Epithelial cell of proximal tubule (primary cell): ENCODE results near the gene ARFGAP3. TPM values are rescaled to one million over a fixed set of nuclear protein-coding genes. Genes with fewer than 3 reads are reported as not detected.

Source experiments
- DNase-seq: peaks from one replicate; pipeline ENCODE4 v3.0.0-alpha.2; 2011; ENCODE audit warnings: low read depth
- H3K4me3 ChIP-seq: 2 replicates; pipeline ENCODE4 v1.5.1; 2011; ENCODE audit warnings: low read depth, mild to moderate bottlenecking, low read length
- total RNA-seq: library from RNA; depleted of rRNA; stranded (reverse); fragments of >200 nt; gene quantifications from 2 replicates; pipeline ENCODE4 v1.2.3, GENCODE V29; 2015
- TF ChIP-seq, protein P1 (sequence below): conservative IDR thresholded peaks from 2 replicates; pipeline ENCODE4 v1.5.1; 2012; ENCODE audit warnings: low read depth, mild to moderate bottlenecking, low read length

The ARFGAP3 gene
- total RNA-seq, 1 donor from 2014 or later, result 62.2 TPM

DNA sequence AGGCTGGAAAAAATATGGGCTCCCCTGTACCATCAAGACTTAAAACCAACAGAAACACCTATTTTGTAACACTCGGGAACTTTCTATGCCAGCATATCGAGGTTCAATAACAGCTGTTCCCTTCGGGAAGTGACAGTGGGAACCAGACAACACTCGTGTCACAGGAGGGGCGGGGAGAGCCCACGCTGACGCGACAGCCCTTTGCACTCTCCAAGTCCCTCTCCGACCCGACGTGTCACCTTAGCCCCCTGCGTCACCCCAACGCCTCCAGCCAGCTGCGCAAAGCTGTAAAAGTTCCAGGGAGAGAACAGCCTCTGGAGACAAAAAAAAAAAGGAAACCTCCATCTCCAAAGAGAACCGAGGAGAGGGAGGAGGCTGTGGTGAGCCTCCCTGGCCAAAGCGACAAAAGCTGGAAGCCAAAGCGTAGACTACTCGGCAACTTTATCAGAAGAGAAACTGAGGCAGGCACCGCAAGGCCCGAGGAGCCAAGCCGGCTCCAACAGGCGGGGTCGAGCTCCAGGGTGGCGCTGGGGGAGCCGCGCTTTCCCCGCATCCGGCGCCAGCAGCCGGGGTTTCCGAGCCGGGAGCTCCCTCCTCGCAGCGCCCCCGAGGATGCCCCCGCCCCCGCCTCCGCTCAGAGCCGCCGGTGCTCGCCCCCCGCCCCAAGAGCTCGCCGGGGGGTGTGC, 751 bp downstream of the ARFGAP3 start:
- peak overlapping the region; percentile 97 for H3K4me3 ChIP-seq
- TF ChIP-seq, protein P1, sequence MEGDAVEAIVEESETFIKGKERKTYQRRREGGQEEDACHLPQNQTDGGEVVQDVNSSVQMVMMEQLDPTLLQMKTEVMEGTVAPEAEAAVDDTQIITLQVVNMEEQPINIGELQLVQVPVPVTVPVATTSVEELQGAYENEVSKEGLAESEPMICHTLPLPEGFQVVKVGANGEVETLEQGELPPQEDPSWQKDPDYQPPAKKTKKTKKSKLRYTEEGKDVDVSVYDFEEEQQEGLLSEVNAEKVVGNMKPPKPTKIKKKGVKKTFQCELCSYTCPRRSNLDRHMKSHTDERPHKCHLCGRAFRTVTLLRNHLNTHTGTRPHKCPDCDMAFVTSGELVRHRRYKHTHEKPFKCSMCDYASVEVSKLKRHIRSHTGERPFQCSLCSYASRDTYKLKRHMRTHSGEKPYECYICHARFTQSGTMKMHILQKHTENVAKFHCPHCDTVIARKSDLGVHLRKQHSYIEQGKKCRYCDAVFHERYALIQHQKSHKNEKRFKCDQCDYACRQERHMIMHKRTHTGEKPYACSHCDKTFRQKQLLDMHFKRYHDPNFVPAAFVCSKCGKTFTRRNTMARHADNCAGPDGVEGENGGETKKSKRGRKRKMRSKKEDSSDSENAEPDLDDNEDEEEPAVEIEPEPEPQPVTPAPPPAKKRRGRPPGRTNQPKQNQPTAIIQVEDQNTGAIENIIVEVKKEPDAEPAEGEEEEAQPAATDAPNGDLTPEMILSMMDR, result no peak
- no peak for DNase-seq

DNA sequence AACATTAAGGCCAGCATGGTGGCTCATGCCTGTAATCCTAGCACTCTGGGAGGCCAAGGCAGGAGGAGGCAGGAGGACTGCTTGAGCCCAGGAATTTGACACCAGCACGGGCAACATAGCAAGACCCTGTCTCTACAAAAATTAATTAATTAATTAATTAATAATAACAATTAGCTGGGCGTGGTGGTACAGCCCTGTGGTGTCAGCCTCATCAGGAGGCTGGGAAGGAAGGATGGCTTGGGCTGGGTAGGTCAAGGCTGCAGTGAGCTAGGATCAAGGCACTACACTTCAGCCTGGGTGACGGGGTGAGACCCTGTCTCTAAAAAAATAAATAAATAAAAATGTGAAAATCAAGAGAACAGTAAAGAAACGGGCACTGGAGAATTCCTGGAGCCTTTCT, 1.4 kb downstream of the ARFGAP3 start:
- TF ChIP-seq, protein P1, result no peak
- peak overlapping the region; percentile 97 for H3K4me3 ChIP-seq
- DNase-seq, result no peak

DNA sequence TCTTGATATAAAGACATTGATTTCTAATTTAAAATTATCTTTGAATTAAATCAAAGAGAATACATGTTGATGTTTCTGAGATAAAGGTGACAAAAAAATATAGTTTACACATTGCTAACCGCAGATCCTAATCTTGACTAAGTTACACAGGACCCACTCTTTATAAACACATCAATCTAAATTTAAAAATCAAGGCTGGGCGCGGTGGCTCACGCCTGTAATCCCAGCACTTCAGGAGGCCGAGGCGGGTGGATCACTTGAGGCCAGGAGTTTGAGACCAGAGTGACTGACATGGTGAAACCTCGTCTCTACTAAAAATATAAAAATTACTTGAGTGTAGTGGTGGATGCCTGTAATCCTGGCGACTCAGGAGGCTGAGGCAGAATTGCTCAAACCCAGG, 1.9 kb downstream of the ARFGAP3 start:
- peak overlapping the region; percentile 97 for H3K4me3 ChIP-seq
- TF ChIP-seq, protein P1, result no peak
- DNase-seq, result no peak

DNA sequence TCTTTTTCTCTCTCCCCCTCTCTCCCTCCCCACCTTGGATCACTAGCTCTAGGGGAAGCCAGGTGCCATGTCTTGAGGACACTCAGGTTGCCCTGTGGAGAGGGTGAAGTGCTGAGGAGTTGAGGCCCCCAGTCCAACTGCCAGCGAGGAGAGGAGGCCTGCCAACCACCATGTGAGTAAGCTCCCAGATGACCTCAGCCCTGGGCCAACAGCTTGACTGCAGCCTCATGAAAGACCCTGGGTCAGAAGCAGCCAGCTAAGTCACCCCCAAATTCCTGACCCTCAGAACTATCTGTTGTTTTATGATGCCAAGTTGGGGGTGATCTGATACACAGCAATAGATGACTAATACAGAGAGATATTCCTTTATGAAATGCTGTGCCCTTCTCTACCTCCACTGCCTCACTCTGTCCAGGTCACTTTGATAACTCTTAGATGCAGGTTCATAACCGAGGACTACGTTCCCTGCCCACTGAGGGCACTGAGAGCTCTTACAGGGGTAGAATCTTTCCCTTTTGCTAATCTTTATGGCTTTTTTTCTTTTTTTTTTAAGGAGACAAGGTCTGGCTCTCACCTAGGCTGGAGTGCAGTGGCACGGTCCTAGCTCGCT, 8.0 kb downstream of the ARFGAP3 start:
- DNase-seq, result no peak
- no peak overlapping the region for H3K4me3 ChIP-seq
- TF ChIP-seq, protein P1, result no peak

DNA sequence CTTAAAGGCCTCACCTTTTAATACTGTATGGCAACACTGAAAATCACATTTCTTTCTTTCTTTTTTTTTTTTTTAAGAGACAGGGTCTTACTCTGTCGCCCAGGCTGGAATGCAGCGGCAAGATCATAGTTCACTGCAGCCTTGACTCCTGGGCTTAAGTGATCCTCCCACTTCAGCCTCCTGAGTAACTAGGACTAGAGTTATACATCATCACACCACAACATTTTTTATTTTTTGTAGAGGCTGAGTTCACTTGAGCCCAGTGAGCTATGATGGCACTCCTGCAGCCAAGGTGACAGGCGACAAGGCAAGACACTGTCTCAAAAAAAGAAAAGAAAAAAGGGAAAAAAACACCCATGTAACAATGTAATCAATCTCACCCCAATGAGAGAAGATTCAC, 10.0 kb downstream of the ARFGAP3 start:
- no peak for DNase-seq
- TF ChIP-seq, protein P1, result no peak

DNA sequence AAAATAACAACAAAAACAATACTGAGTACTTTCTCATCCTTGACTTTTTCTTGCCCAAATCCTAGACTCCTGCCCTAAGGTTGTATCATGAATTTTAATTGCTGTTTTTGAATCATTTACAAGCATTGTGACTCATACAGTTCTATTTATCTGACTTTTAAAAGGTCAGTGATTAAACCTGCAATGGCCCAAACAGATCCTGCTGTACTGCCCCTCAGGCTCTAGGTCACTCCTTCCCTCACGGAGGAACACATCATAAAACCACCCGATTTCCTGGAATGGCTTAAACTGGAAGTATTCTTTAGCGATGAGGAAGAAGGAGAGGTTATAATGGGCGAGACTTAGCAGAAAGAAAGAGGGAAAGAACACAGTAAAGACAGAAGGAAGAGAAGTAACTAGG, 12.3 kb downstream of the ARFGAP3 start:
- DNase-seq, result peak; percentile 63

More for the DNA sequence above, 10.0 kb downstream of the ARFGAP3 start:
- H3K4me3 ChIP-seq, result no peak overlapping the region

More for the DNA sequence above, 12.3 kb downstream of the ARFGAP3 start:
- TF ChIP-seq, protein P1, result no peak
- H3K4me3 ChIP-seq, result no peak overlapping the region
